GM12878 (cell line): ENCODE data around the gene PRKCE. TPM values are rescaled to one million over a fixed set of nuclear protein-coding genes. Genes with fewer than 3 reads are reported as not detected.

ENCODE experiments used
- ATAC-seq: fragments of 200-7000 bp; cut with Tn5 transposase; 3 replicates; pipeline ENCODE4 v1.9.1; 2020; ENCODE audit warnings: mild to moderate bottlenecking, moderate library complexity
- BruUV-seq: library from RNA; stranded (reverse); fragments of 400-500 nt; replicated peaks from 2 replicates; lab custom pipeline; 2021; lab: Mats Ljungman, UMichigan
- CTCF ChIA-PET: fragments of 300-600 bp; sonication (Branson Sonifier 250); formaldehyde crosslinking; extraction: SDS; loops from one replicate; lab custom pipeline; 2021; ENCODE audit warnings: inconsistent platforms; lab: Yijun Ruan, JAX
- POLR2A ChIA-PET: fragments of 350-600 bp; formaldehyde crosslinking; extraction: SDS; loops from one replicate; lab custom pipeline; 2021; ENCODE audit warnings: inconsistent platforms; lab: Charles Lee
- RAD21 ChIA-PET: fragments of 300-600 bp; sonication (Branson Sonifier 250); formaldehyde crosslinking; loops from one replicate; lab custom pipeline; 2023; ENCODE audit warnings: antibody characterized with exemption; ENCODE audit not compliant: unreplicated experiment; lab: Charles Lee
- SMC1A ChIA-PET: fragments of 300-600 bp; sonication (Branson Sonifier 250); formaldehyde crosslinking; loops from one replicate; lab custom pipeline; 2023; ENCODE audit not compliant: unreplicated experiment, uncharacterized antibody; lab: Charles Lee
- DNase-seq: peaks from one replicate; pipeline ENCODE4 v3.0.0-alpha.2; 2011; ENCODE audit warnings: low read depth, low spot score
- FAIRE-seq: peaks from 3 replicates; lab custom pipeline; 2011; peaks lifted over from hg19 to GRCh38; lab: Jason Lieb, UNC
- H2AFZ ChIP-seq: 2 replicates; pipeline ENCODE4 v1.6.0; 2011; ENCODE audit warnings: low read depth, low read length, control low read depth; ENCODE audit not compliant: control insufficient read depth
- H3K27ac ChIP-seq: 2 replicates; pipeline ENCODE4 v1.5.1; 2011; ENCODE audit warnings: control low read depth; ENCODE audit not compliant: control insufficient read depth, insufficient read depth
- H3K27me3 ChIP-seq, 2 experiments: replicated peaks in 1 of 2; 2 replicates each; pipeline versions ENCODE4 v1.6.0 to v1.6.1; 2011; ENCODE audit warnings: low read length in 1 of 2; ENCODE audit not compliant: control insufficient read depth in 2 of 2, insufficient read depth in 2 of 2
- H3K36me3 ChIP-seq, 2 experiments: 2 replicates each; pipeline ENCODE4 v1.5.1; 2011; ENCODE audit warnings: low read length in 1 of 2; ENCODE audit not compliant: control insufficient read depth in 2 of 2, insufficient read depth in 2 of 2
- H3K4me1 ChIP-seq: 2 replicates; pipeline ENCODE4 v1.6.1; 2011; ENCODE audit warnings: mild to moderate bottlenecking, low read length, moderate library complexity, mixed read lengths; ENCODE audit not compliant: control insufficient read depth, insufficient read depth
- H3K4me2 ChIP-seq: 2 replicates; pipeline ENCODE4 v1.6.0; 2011; ENCODE audit warnings: control low read depth; ENCODE audit not compliant: control insufficient read depth, insufficient read depth
- H3K4me3 ChIP-seq: fragments of 200-600 bp; sonication (generic); 2 replicates; pipeline ENCODE4 v1.5.1; 2016
- H3K79me2 ChIP-seq: 2 replicates; pipeline ENCODE4 v1.6.0; 2011; ENCODE audit warnings: low read length; ENCODE audit not compliant: control insufficient read depth, insufficient read depth
- H3K9ac ChIP-seq: 2 replicates; pipeline ENCODE4 v1.8.0; 2011; ENCODE audit warnings: low read length, control low read depth, mixed read lengths; ENCODE audit not compliant: control insufficient read depth, insufficient read depth
- H3K9me3 ChIP-seq: replicated peaks from 3 replicates; pipeline ENCODE4 v1.5.1; 2011; ENCODE audit warnings: mild to moderate bottlenecking, low read length; ENCODE audit not compliant: control insufficient read depth, insufficient read depth
- H4K20me1 ChIP-seq: 2 replicates; pipeline ENCODE4 v1.6.0; 2011; ENCODE audit not compliant: control insufficient read depth, insufficient read depth
- BACH1 ChIP-seq: fragments of 450-650 bp; IDR thresholded peaks from 2 replicates; pipeline ENCODE4 v1.6.1; 2017; ENCODE audit warnings: mild to moderate bottlenecking, borderline replicate concordance
- POLR2A ChIP-seq: IDR thresholded peaks from 2 replicates; pipeline ENCODE4 v1.6.1; 2011; ENCODE audit warnings: low read depth, mild to moderate bottlenecking, low read length
- POLR2AphosphoS5 ChIP-seq: IDR thresholded peaks from 2 replicates; pipeline ENCODE4 v1.6.1; 2011; ENCODE audit warnings: mild to moderate bottlenecking, low read length, inconsistent platforms
- PRDM15 ChIP-seq: fragments of 450-650 bp; formaldehyde crosslinking; IDR thresholded peaks from 2 replicates; pipeline ENCODE4 v1.4.0; 2020; ENCODE audit warnings: mild to moderate bottlenecking, moderate library complexity
- ZNF207 ChIP-seq: fragments of 450-650 bp; IDR thresholded peaks from 2 replicates; pipeline ENCODE4 v1.6.1; 2014; ENCODE audit warnings: antibody characterized with exemption, mild to moderate bottlenecking, borderline replicate concordance
- ZNF592 ChIP-seq: fragments of 450-650 bp; IDR thresholded peaks from 2 replicates; pipeline ENCODE4 v1.6.1; 2017; ENCODE audit warnings: mild to moderate bottlenecking, moderate library complexity
- WGBS: methylation state at CpG from one replicate; pipeline ENCODE4 v1.1.6; 2016; ENCODE audit warnings: low lambda C conversion rate; ENCODE audit not compliant: insufficient replicate concordance, insufficient coverage; ENCODE audit errors: missing lambda C conversion rate; 5-methylcytosine and 5-hydroxymethylcytosine counted together
- in situ Hi-C: fragments of 300-500 bp; cut with MboI; formaldehyde crosslinking; loops from 9 replicates; pipeline ENCODE4 v1.14.3; 2018; ENCODE audit warnings: mixed read lengths
- intact Hi-C: fragments of 100-400 bp; cut with micrococcal nuclease; formaldehyde crosslinking; loops from one replicate; pipeline ENCODE4 v1.14.2; 2022; ENCODE audit not compliant: unreplicated experiment
- polyA plus RNA-seq, 11 experiments: library from polyadenylated mRNA; depleted of rRNA in 4 of 11; unstranded in 6 of 11; stranded (reverse) in 5 of 11; fragments of >200 nt; fragmentation: Nextera tagmentation in 4 of 11; fragmentation: Illumina TruSeq in 1 of 11; extraction: Ambion mirVana in 4 of 11; extraction: Trizol in 1 of 11; gene quantifications; 1 replicate in 1 of 11; 2 replicates in 10 of 11; pipeline versions ENCODE4 v1.2.1 to v1.2.3, GENCODE V29; 2011 to 2016; ENCODE audit warnings: inconsistent platforms in 2 of 11, missing spikeins in 2 of 11, low read depth in 1 of 11
- total RNA-seq, 4 experiments: library from RNA; depleted of rRNA in 3 of 4; stranded (reverse); fragments of >200 nt in 3 of 4; fragmentation: Illumina TruSeq in 1 of 4; extraction: Trizol in 1 of 4; gene quantifications; 2 replicates each; pipeline versions ENCODE4 v1.2.1 to v1.2.3, GENCODE V29; 2013 to 2021

The PRKCE gene
- total and polyA plus RNA-seq, 10 of the 15 experiments (the other 5 are each of a cell fraction or from before 2014, with no cell fraction given): 2.6 to 28.2 (median 11.3) TPM

- ATAC-seq: no peak
Observed at GRCh38 chr2:45797451-45798230, 146.2 kb downstream of the PRKCE start.

More at GRCh38 chr2:45797451-45798230, 146.2 kb downstream of the PRKCE start:
- CTCF ChIA-PET: interaction anchor here (0.6 to 5.0 kb wide), 8 partner anchors 8 to 160 kb away, joined by 3 to 29 read pairs (median 6); no protein-coding TSS in a partner anchor
- H2AFZ ChIP-seq: no peak overlapping the region
- H3K27ac ChIP-seq: no peak overlapping the region
- no peak overlapping the region for H3K9ac ChIP-seq
- 80% methylated on average over 13 of the region's 13 CpGs for WGBS
- TF ChIP-seq ZNF592: no peak
- no peak for TF ChIP-seq POLR2AphosphoS5
- TF ChIP-seq ZNF207: no peak
- TF ChIP-seq POLR2A: no peak
- TF ChIP-seq PRDM15 (CRISPR knock-in tag): no peak
- no peak for TF ChIP-seq BACH1
- TF ChIP-seq, all 136 proteins: peak for 0
- SMC1A ChIA-PET: interaction anchor here (0.9 to 3.5 kb wide), 12 partner anchors 7 to 152 kb away, joined by 3 to 21 read pairs (median 4); no protein-coding TSS in a partner anchor
- no TSS peak for BruUV-seq
- in situ Hi-C loops (no loop called here), intact Hi-C loops (no loop called here)
- Histone ChIP-seq H3K79me2 (no peaks in the 10 kb centered on the region), H4K20me1 (no peaks in the 10 kb centered on the region), H3K9me3 (no peaks in the 10 kb centered on the region), H3K4me1 (no peaks in the 10 kb centered on the region), H3K4me2 (no peak overlapping the region), H3K4me3 (no peak overlapping the region), H3K36me3 (no peaks in the 10 kb centered on the region; a peak in 1 of 4 replicates), H3K27me3 (no peaks in the 10 kb centered on the region)
- no peak for DNase-seq
- POLR2A ChIA-PET: interaction anchor here (0.8 to 1.1 kb wide), 2 partner anchors 14 to 18 kb away, joined by 3 read pairs; no protein-coding TSS in a partner anchor
- RAD21 ChIA-PET: interaction anchor here (1.2 kb wide), 1 partner anchor 36 kb away, joined by 4 read pairs; no protein-coding TSS in a partner anchor
- no peak for FAIRE-seq
